Sigmoid colon (tissue), 4 donors: Measurements from ENCODE around the gene MED26.

Experiments used
- POLR2A ChIP-seq, 2 donors: fragments of 450-650 bp; IDR thresholded peaks; one replicate each; pipeline ENCODE4 v1.6.1; 2016; ENCODE audit warnings: antibody characterized with exemption in 2 of 2, mild to moderate bottlenecking in 2 of 2, moderate library complexity in 2 of 2
- POLR2AphosphoS5 ChIP-seq, 4 donors: sonication (generic); formaldehyde crosslinking; IDR thresholded peaks; one replicate each; pipeline ENCODE4 v1.6.1; 2017; ENCODE audit warnings: antibody characterized with exemption in 4 of 4
- TF ChIP-seq, protein P1 (sequence below), 4 experiments: fragments of 450-650 bp in 3 of 4; fragments of 200-600 bp in 1 of 4; IDR thresholded peaks; one replicate each; pipeline ENCODE4 v1.5.1; 2016 to 2019; ENCODE audit warnings: antibody characterized with exemption in 4 of 4, mild to moderate bottlenecking in 3 of 4, moderate library complexity in 2 of 4

DNA sequence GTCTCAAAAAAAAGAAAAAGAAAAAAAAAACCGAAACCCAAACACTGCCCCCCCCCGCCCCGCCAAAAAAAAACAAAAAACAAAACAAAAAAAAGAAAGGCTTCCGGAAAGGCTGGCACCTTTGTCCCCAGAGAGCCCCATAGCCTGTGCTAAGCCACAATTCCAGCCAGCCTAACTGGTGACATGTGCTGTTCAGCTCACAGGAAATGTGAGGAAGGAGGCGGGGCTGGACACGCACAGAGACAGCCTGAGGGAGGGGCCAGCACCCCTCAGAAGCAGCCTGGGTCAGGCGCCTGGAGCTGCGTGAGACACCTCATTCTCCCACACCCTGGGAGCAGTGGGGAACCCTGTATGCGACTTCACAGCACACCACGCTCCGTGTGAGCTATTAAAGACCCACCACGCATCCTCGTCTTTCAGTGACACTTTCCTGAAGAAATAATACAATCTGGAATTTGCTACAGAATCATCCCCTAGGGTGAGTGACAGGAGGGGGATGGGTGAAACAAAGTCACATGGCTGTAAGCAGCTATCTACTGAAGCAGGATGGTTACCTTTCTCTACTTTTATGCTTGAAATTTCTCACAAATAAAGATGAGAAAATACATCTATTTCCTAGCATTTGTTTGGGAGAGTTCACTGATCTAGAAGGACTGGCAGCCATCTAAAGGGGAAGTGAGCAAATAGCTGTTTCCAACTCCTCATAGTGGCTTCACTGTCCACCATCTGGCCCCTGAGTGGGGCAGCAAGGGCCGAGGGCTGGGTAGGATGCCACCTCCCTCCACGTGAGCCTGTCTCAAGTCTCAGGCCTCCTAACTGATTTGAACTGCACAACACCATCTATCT, 43.5 kb downstream of the MED26 start:
- TF ChIP-seq POLR2A (IDR thresholded peaks at IDR 0.05) (peak in 1 of 2 donors; percentile 17), POLR2AphosphoS5 (IDR thresholded peaks at IDR 0.05) (peak; percentile 32 to 72 (median 51))
- TF ChIP-seq, protein P1, sequence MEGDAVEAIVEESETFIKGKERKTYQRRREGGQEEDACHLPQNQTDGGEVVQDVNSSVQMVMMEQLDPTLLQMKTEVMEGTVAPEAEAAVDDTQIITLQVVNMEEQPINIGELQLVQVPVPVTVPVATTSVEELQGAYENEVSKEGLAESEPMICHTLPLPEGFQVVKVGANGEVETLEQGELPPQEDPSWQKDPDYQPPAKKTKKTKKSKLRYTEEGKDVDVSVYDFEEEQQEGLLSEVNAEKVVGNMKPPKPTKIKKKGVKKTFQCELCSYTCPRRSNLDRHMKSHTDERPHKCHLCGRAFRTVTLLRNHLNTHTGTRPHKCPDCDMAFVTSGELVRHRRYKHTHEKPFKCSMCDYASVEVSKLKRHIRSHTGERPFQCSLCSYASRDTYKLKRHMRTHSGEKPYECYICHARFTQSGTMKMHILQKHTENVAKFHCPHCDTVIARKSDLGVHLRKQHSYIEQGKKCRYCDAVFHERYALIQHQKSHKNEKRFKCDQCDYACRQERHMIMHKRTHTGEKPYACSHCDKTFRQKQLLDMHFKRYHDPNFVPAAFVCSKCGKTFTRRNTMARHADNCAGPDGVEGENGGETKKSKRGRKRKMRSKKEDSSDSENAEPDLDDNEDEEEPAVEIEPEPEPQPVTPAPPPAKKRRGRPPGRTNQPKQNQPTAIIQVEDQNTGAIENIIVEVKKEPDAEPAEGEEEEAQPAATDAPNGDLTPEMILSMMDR (IDR thresholded peaks at IDR 0.05) = no peak
